Fibroblast of lung (primary cell): ENCODE results near the gene GALNT17. TPM values are rescaled to one million over a fixed set of nuclear protein-coding genes. Genes with fewer than 3 reads are reported as not detected.

ENCODE experiments used
- DNase-seq, 2 donors: peaks; one replicate each; pipeline versions ENCODE4 v3.0.0 to v3.0.0-alpha.2; 2010; ENCODE audit warnings: low read depth in 2 of 2
- H2AFZ ChIP-seq: 2 replicates; pipeline ENCODE4 v1.5.1; 2012; ENCODE audit warnings: low read length, control low read depth, inconsistent platforms
- H3K27ac ChIP-seq: 2 replicates; pipeline ENCODE4 v1.5.1; 2011; ENCODE audit warnings: low read length, control low read depth; ENCODE audit not compliant: insufficient read depth
- H3K27me3 ChIP-seq: 2 replicates; pipeline ENCODE4 v1.5.1; 2011; ENCODE audit warnings: mild to moderate bottlenecking, low read length; ENCODE audit not compliant: control insufficient read depth, insufficient read depth
- H3K36me3 ChIP-seq: 2 replicates; pipeline ENCODE4 v1.5.1; 2011; ENCODE audit warnings: low read length; ENCODE audit not compliant: control insufficient read depth, insufficient read depth
- H3K4me1 ChIP-seq: 2 replicates; pipeline ENCODE4 v1.5.1; 2011; ENCODE audit warnings: low read length; ENCODE audit not compliant: control insufficient read depth, insufficient read depth; ENCODE audit errors: extremely low read depth
- H3K4me2 ChIP-seq: 2 replicates; pipeline ENCODE4 v1.5.1; 2011; ENCODE audit warnings: low read length, control low read depth; ENCODE audit not compliant: insufficient read depth; ENCODE audit errors: extremely low read depth
- H3K4me3 ChIP-seq, 4 experiments: fragments of 200-600 bp in 1 of 4; sonication (generic) in 1 of 4; replicated peaks in 1 of 4; 2 replicates each; pipeline ENCODE4 v1.5.1; 2011 to 2016; ENCODE audit warnings: low read length in 4 of 4, low read depth in 3 of 4, mild to moderate bottlenecking in 3 of 4, control low read depth in 2 of 4, inconsistent platforms in 1 of 4, mixed read lengths in 1 of 4; ENCODE audit not compliant: insufficient read depth in 1 of 4; ENCODE audit errors: control extremely low read depth in 1 of 4
- H3K79me2 ChIP-seq: 2 replicates; pipeline ENCODE4 v1.5.1; 2012; ENCODE audit warnings: mild to moderate bottlenecking, low read length, inconsistent platforms; ENCODE audit not compliant: control insufficient read depth, insufficient read depth
- H3K9ac ChIP-seq: 2 replicates; pipeline ENCODE4 v1.5.1; 2011; ENCODE audit warnings: mild to moderate bottlenecking, low read length, control low read depth; ENCODE audit not compliant: insufficient read depth
- H3K9me3 ChIP-seq: 2 replicates; pipeline ENCODE4 v1.5.1; 2012; ENCODE audit warnings: low read depth, low read length; ENCODE audit not compliant: control insufficient read depth, insufficient read depth
- H4K20me1 ChIP-seq: 2 replicates; pipeline ENCODE4 v1.5.1; 2011; ENCODE audit warnings: low read length; ENCODE audit not compliant: control insufficient read depth, insufficient read depth; ENCODE audit errors: extremely low read depth
- CTCF ChIP-seq, 2 donors: IDR thresholded peaks in 1 of 2; conservative IDR thresholded peaks in 1 of 2; 1 replicate in 1 of 2; 2 replicates in 1 of 2; pipeline ENCODE4 v1.5.1; 2011 to 2012; ENCODE audit warnings: low read length in 2 of 2, control low read depth in 1 of 2, inconsistent platforms in 1 of 2, low read depth in 1 of 2, mild to moderate bottlenecking in 1 of 2
- EZH2 ChIP-seq: IDR thresholded peaks from 2 replicates; pipeline ENCODE4 v1.5.1; 2012; ENCODE audit warnings: low read length, control low read depth, mild to moderate bottlenecking; ENCODE audit errors: missing control alignments
- polyA plus RNA-seq, 2 donors: library from polyadenylated mRNA; depleted of rRNA in 1 of 2; stranded (reverse) in 1 of 2; unstranded in 1 of 2; fragments of >200 nt; gene quantifications; 2 replicates each; pipeline ENCODE4 v1.2.1, GENCODE V29; 2011 to 2012; ENCODE audit warnings: missing spikeins in 1 of 2
- total RNA-seq: library from RNA; depleted of rRNA; stranded (reverse); fragments of >200 nt; gene quantifications from 2 replicates; pipeline ENCODE4 v1.2.1, GENCODE V29; 2014

The GALNT17 gene
- total and polyA plus RNA-seq, 2 donors (not counting 1 experiment from before 2014, with no cell fraction given) = under 0.01 TPM; not detected in 1

GRCh38 chr7:71498381-71498780, 366.4 kb downstream of the GALNT17 start:
- no peaks in the 10 kb centered on the region for H3K36me3 ChIP-seq
- no peak overlapping the region for H3K4me3 ChIP-seq
- DNase-seq = no peak

GRCh38 chr7:71504697-71505441, 372.9 kb downstream of the GALNT17 start:
- TF ChIP-seq CTCF (conservative IDR thresholded peaks at IDR 0.05 in 1 of 2, IDR thresholded peaks at IDR 0.05 in 1 of 2; ENCODE audit: low read depth in 1 of 2, low read length in 2 of 2) (no peak), EZH2 (no peak)
- DNase-seq = no peak
- H3K9ac ChIP-seq = no peak overlapping the region
- no peaks in the 10 kb centered on the region for H3K4me1 ChIP-seq
- no peak overlapping the region for H3K4me2 ChIP-seq
- no peaks in the 10 kb centered on the region for H3K27me3 ChIP-seq
- no peaks in the 10 kb centered on the region for H3K79me2 ChIP-seq
- no peaks in the 10 kb centered on the region for H3K36me3 ChIP-seq
- H3K4me3 ChIP-seq = no peak overlapping the region
- no peak overlapping the region for H3K27ac ChIP-seq
- H4K20me1 ChIP-seq = no peaks in the 10 kb centered on the region
- H2AFZ ChIP-seq = no peak overlapping the region
- H3K9me3 ChIP-seq = no peaks in the 10 kb centered on the region

More at GRCh38 chr7:71498381-71498780, 366.4 kb downstream of the GALNT17 start:
- H2AFZ ChIP-seq = no peak overlapping the region
- H3K4me2 ChIP-seq = no peak overlapping the region
- no peaks in the 10 kb centered on the region for H4K20me1 ChIP-seq
- TF ChIP-seq EZH2 (no peak), CTCF (conservative IDR thresholded peaks at IDR 0.05 in 1 of 2, IDR thresholded peaks at IDR 0.05 in 1 of 2; ENCODE audit: low read depth in 1 of 2, low read length in 2 of 2) (no peak)
- H3K4me1 ChIP-seq = no peaks in the 10 kb centered on the region
- H3K9ac ChIP-seq = no peak overlapping the region
- no peak overlapping the region for H3K27ac ChIP-seq
- no peaks in the 10 kb centered on the region for H3K9me3 ChIP-seq
- H3K27me3 ChIP-seq = no peaks in the 10 kb centered on the region
- no peaks in the 10 kb centered on the region for H3K79me2 ChIP-seq

GRCh38 chr7:71506822-71507221, 374.9 kb downstream of the GALNT17 start:
- Histone ChIP-seq H3K9ac (no peak overlapping the region), H3K27me3 (no peaks in the 10 kb centered on the region), H3K27ac (no peak overlapping the region), H3K79me2 (no peaks in the 10 kb centered on the region), H3K4me3 (no peak overlapping the region), H3K4me1 (no peaks in the 10 kb centered on the region), H3K4me2 (no peak overlapping the region), H2AFZ (no peak overlapping the region), H4K20me1 (no peaks in the 10 kb centered on the region), H3K9me3 (no peaks in the 10 kb centered on the region), H3K36me3 (no peaks in the 10 kb centered on the region)
- no peak for DNase-seq
- TF ChIP-seq EZH2 = no peak
- no peak for TF ChIP-seq CTCF (conservative IDR thresholded peaks at IDR 0.05 in 1 of 2, IDR thresholded peaks at IDR 0.05 in 1 of 2; ENCODE audit: low read depth in 1 of 2, low read length in 2 of 2)
